ENCODE results near the gene TMEM229B. TPM values are rescaled to one million over a fixed set of nuclear protein-coding genes. Genes with fewer than 3 reads are reported as not detected.

The TMEM229B gene
- total RNA-seq, 2 donors from 2014 or later: 6.9 to 11.3 TPM

- intact Hi-C loops (cut with DNase I): loop anchor here (2.0 to 10.0 kb wide), 4 partner anchors 45 to 179 kb away; partner anchors contain the start of gene RDH12
- no peak for DNase-seq
- no peaks in the 10 kb centered on the region for H3K4me1 ChIP-seq
Observed at GRCh38 chr14:67526181-67526580, 37.7 kb upstream of the TMEM229B start.

GRCh38 chr14:67525389-67525788 lies 36.9 kb upstream of the TMEM229B start:
- intact Hi-C loops (cut with DNase I): loop anchor here (5.0 to 10.0 kb wide), 3 partner anchors 91 to 179 kb away; partner anchors contain the start of gene RDH12
- H3K9me3 ChIP-seq: no peaks in the 10 kb centered on the region
- no peak overlapping the region for H3K9ac ChIP-seq (ENCODE audit: low read depth in 2 of 2, low read length in 2 of 2)
- no peak overlapping the region for H3K4me3 ChIP-seq
- H3K27me3 ChIP-seq: no peaks in the 10 kb centered on the region
- H3K36me3 ChIP-seq: no peaks in the 10 kb centered on the region
- no peaks in the 10 kb centered on the region for H3K4me1 ChIP-seq
- H3K27ac ChIP-seq: no peak overlapping the region
- TF ChIP-seq CTCF (IDR thresholded peaks at IDR 0.05): no peak
- DNase-seq: no peak

More at GRCh38 chr14:67526181-67526580, 37.7 kb upstream of the TMEM229B start:
- Histone ChIP-seq H3K9ac (ENCODE audit: low read depth in 2 of 2, low read length in 2 of 2) (no peak overlapping the region), H3K36me3 (no peaks in the 10 kb centered on the region), H3K27me3 (no peaks in the 10 kb centered on the region), H3K27ac (no peak overlapping the region), H3K9me3 (no peaks in the 10 kb centered on the region), H3K4me3 (no peak overlapping the region)
- TF ChIP-seq CTCF (IDR thresholded peaks at IDR 0.05): no peak

- H3K36me3 ChIP-seq: no peaks in the 10 kb centered on the region
- H3K27ac ChIP-seq: no peak overlapping the region
- no peak overlapping the region for H3K9ac ChIP-seq (ENCODE audit: low read depth in 2 of 2, low read length in 2 of 2)
- H3K9me3 ChIP-seq: no peaks in the 10 kb centered on the region
- no peak overlapping the region for H3K4me3 ChIP-seq
- DNase-seq: peak; percentile 31
- intact Hi-C loops (cut with DNase I): loop anchor here (10.0 kb wide), 2 partner anchors 90 to 180 kb away; partner anchors contain the start of gene RDH12
- no peaks in the 10 kb centered on the region for H3K27me3 ChIP-seq
- TF ChIP-seq CTCF (IDR thresholded peaks at IDR 0.05): no peak
- H3K4me1 ChIP-seq: no peaks in the 10 kb centered on the region
Observed at GRCh38 chr14:67524634-67524963, 36.1 kb upstream of the TMEM229B start.

- H3K9ac ChIP-seq (ENCODE audit: low read depth in 2 of 2, low read length in 2 of 2): no peak overlapping the region
- H3K9me3 ChIP-seq: no peaks in the 10 kb centered on the region
- no peak for TF ChIP-seq CTCF (IDR thresholded peaks at IDR 0.05)
- no peaks in the 10 kb centered on the region for H3K4me1 ChIP-seq
- DNase-seq: peak; percentile 34
- intact Hi-C loops (cut with DNase I): loop anchor here (10.0 kb wide), 2 partner anchors 89 to 181 kb away; partner anchors contain the start of gene RDH12
- no peaks in the 10 kb centered on the region for H3K36me3 ChIP-seq
- no peak overlapping the region for H3K4me3 ChIP-seq
- no peak overlapping the region for H3K27ac ChIP-seq
- H3K27me3 ChIP-seq: no peaks in the 10 kb centered on the region
Observed at GRCh38 chr14:67523764-67524633, 35.5 kb upstream of the TMEM229B start.

GRCh38 chr14:67522270-67522669 lies 33.7 kb upstream of the TMEM229B start:
- no peak for DNase-seq
- TF ChIP-seq CTCF (IDR thresholded peaks at IDR 0.05): no peak
- Histone ChIP-seq H3K9ac (ENCODE audit: low read depth in 2 of 2, low read length in 2 of 2) (no peak overlapping the region), H3K36me3 (no peaks in the 10 kb centered on the region), H3K27me3 (no peaks in the 10 kb centered on the region), H3K4me1 (no peaks in the 10 kb centered on the region), H3K9me3 (no peaks in the 10 kb centered on the region), H3K4me3 (no peak overlapping the region), H3K27ac (no peak overlapping the region)
- intact Hi-C loops (cut with DNase I): loop anchor here (10.0 kb wide), 2 partner anchors 87 to 183 kb away; partner anchors contain the start of gene RDH12

Data from colonic mucosa (tissue), 4 donors.